ENCODE results near the gene CUX1.

Gene CUX1

GRCh38 chr7:102260856-102261255 lies 443.4 kb downstream of the CUX1 start:
- no peak for DNase-seq

GRCh38 chr7:102261451-102261850 lies 444.0 kb downstream of the CUX1 start:
- no peak for DNase-seq

- no peak for DNase-seq
These were observed 445.1 kb downstream of the CUX1 start for GRCh38 chr7:102262546-102262945.

GRCh38 chr7:102264367-102264891 lies 447.0 kb downstream of the CUX1 start:
- DNase-seq = no peak

- no peak for DNase-seq
These were observed 449.1 kb downstream of the CUX1 start for GRCh38 chr7:102266541-102266940.

GRCh38 chr7:102268635-102269034 lies 451.2 kb downstream of the CUX1 start:
- no peak for DNase-seq

- no peak for DNase-seq
These were observed 452.9 kb downstream of the CUX1 start for GRCh38 chr7:102270178-102270887.

- DNase-seq = no peak
These were observed 453.9 kb downstream of the CUX1 start for GRCh38 chr7:102271158-102271798.

- peak; percentile 86 for DNase-seq
These were observed 454.9 kb downstream of the CUX1 start for GRCh38 chr7:102272075-102272916.

- DNase-seq = peak; percentile 36
These were observed 455.7 kb downstream of the CUX1 start for GRCh38 chr7:102272917-102273748.

- DNase-seq = no peak
These were observed 456.6 kb downstream of the CUX1 start for GRCh38 chr7:102273749-102274712.

- no peak for DNase-seq
These were observed 457.8 kb downstream of the CUX1 start for GRCh38 chr7:102275123-102275703.

- no peak for DNase-seq
These were observed 460.5 kb downstream of the CUX1 start for GRCh38 chr7:102277901-102278300.

GRCh38 chr7:102279537-102280400 lies 462.3 kb downstream of the CUX1 start:
- DNase-seq = peak; percentile 83

GRCh38 chr7:102280521-102280920 lies 463.1 kb downstream of the CUX1 start:
- DNase-seq = no peak

- no peak for DNase-seq
These were observed 464.4 kb downstream of the CUX1 start for GRCh38 chr7:102281785-102282184.

- DNase-seq = no peak
These were observed 465.3 kb downstream of the CUX1 start for GRCh38 chr7:102282465-102283362.

- DNase-seq = no peak
These were observed 466.2 kb downstream of the CUX1 start for GRCh38 chr7:102283477-102284189.

Measured in right forelimb (tissue), 1 donor.